DND-41 (cell line): ENCODE measurements around the gene SH3GL3.

Experiments used
- ATAC-seq: fragments of 200-7000 bp; cut with Tn5 transposase; 3 replicates; pipeline ENCODE4 v1.9.1; 2021; ENCODE audit warnings: low read depth; ENCODE audit not compliant: insufficient read depth
- DNase-seq: peaks from one replicate; pipeline ENCODE4 v3.0.0-alpha.2; 2020
- H2AFZ ChIP-seq: 2 replicates; pipeline ENCODE4 v1.6.0; 2012; ENCODE audit warnings: low read depth, low read length
- H3K27ac ChIP-seq: 2 replicates; pipeline ENCODE4 v1.5.1; 2012; ENCODE audit warnings: low read length, inconsistent platforms
- H3K27me3 ChIP-seq: fragments of 200-600 bp; sonication (generic); 2 replicates; pipeline ENCODE4 v1.6.0; 2012; ENCODE audit warnings: low read length, mild to moderate bottlenecking, inconsistent platforms; ENCODE audit not compliant: insufficient read depth, poor library complexity
- H3K36me3 ChIP-seq: 2 replicates; pipeline ENCODE4 v1.5.1; 2012; ENCODE audit warnings: low read length, inconsistent platforms; ENCODE audit not compliant: insufficient read depth
- H3K4me1 ChIP-seq: 2 replicates; pipeline ENCODE4 v1.5.1; 2012; ENCODE audit warnings: mild to moderate bottlenecking, low read length; ENCODE audit not compliant: insufficient read depth
- H3K4me2 ChIP-seq: 2 replicates; pipeline ENCODE4 v1.6.0; 2012; ENCODE audit warnings: mild to moderate bottlenecking, moderate library complexity, low read length, inconsistent platforms; ENCODE audit not compliant: insufficient read depth
- H3K4me3 ChIP-seq, 2 experiments: fragments of 200-600 bp in 1 of 2; shearing (Covaris generic) in 1 of 2; 2 replicates each; pipeline ENCODE4 v1.5.1; 2012 to 2016; ENCODE audit warnings: inconsistent platforms in 2 of 2, low read length in 2 of 2, mild to moderate bottlenecking in 2 of 2, low read depth in 1 of 2, moderate library complexity in 1 of 2
- H3K79me2 ChIP-seq: 2 replicates; pipeline ENCODE4 v1.6.0; 2012; ENCODE audit warnings: low read length, inconsistent platforms; ENCODE audit not compliant: insufficient read depth
- H3K9ac ChIP-seq: 2 replicates; pipeline ENCODE4 v1.6.0; 2012; ENCODE audit warnings: low read depth, mild to moderate bottlenecking, inconsistent platforms, low read length, moderate library complexity
- H3K9me3 ChIP-seq: 2 replicates; pipeline ENCODE4 v1.5.1; 2012; ENCODE audit warnings: low read length, moderate library complexity, mild to moderate bottlenecking, inconsistent platforms; ENCODE audit not compliant: insufficient read depth, severe bottlenecking
- H4K20me1 ChIP-seq: 2 replicates; pipeline ENCODE4 v1.6.0; 2012; ENCODE audit warnings: low read length; ENCODE audit not compliant: insufficient read depth
- EZH2 ChIP-seq: IDR thresholded peaks from 3 replicates; pipeline ENCODE4 v1.6.1; 2012; ENCODE audit warnings: borderline replicate concordance, low read depth, mild to moderate bottlenecking, moderate library complexity, low read length, inconsistent platforms; ENCODE audit not compliant: severe bottlenecking
- TF ChIP-seq, protein P1 (sequence below): IDR thresholded peaks from 2 replicates; pipeline ENCODE4 v1.5.1; 2012; ENCODE audit warnings: borderline replicate concordance, low read length, moderate library complexity, mild to moderate bottlenecking; ENCODE audit not compliant: poor library complexity, severe bottlenecking; ENCODE audit errors: extremely low read depth

SH3GL3 gene

DNA sequence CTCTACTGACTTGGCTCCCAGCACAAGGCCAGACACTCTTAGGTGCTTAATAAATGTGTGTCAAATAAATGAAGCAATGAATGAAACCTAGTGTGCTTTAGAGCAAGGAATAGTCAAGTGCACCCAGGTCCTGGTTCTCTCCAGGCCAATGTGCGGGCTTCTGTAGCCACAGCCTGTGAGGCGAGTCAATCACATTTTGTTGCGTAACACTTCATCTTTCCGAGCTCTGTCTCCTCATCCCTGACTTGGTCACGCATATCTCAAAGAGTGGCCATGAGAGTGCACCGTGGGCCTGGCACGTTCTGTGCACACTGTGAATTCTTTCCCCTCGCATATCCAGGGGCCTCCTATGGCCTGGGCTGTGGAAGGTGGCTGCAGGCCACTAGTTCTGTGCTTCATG, 11.4 kb upstream of the SH3GL3 start:
- H3K36me3 ChIP-seq = no peaks in the 10 kb centered on the region
- H3K27ac ChIP-seq = no peak overlapping the region
- H3K4me1 ChIP-seq = no peaks in the 10 kb centered on the region
- no peak overlapping the region for H2AFZ ChIP-seq
- no peaks in the 10 kb centered on the region for H3K79me2 ChIP-seq
- H3K4me2 ChIP-seq = no peak overlapping the region
- H3K4me3 ChIP-seq = no peak overlapping the region
- ATAC-seq = no peak
- TF ChIP-seq EZH2 = no peak
- TF ChIP-seq, protein P1, sequence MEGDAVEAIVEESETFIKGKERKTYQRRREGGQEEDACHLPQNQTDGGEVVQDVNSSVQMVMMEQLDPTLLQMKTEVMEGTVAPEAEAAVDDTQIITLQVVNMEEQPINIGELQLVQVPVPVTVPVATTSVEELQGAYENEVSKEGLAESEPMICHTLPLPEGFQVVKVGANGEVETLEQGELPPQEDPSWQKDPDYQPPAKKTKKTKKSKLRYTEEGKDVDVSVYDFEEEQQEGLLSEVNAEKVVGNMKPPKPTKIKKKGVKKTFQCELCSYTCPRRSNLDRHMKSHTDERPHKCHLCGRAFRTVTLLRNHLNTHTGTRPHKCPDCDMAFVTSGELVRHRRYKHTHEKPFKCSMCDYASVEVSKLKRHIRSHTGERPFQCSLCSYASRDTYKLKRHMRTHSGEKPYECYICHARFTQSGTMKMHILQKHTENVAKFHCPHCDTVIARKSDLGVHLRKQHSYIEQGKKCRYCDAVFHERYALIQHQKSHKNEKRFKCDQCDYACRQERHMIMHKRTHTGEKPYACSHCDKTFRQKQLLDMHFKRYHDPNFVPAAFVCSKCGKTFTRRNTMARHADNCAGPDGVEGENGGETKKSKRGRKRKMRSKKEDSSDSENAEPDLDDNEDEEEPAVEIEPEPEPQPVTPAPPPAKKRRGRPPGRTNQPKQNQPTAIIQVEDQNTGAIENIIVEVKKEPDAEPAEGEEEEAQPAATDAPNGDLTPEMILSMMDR = no peak
- H3K9me3 ChIP-seq = no peaks in the 10 kb centered on the region
- H3K27me3 ChIP-seq = peaks cover 6% of the 10 kb centered on the region
- DNase-seq = no peak
- no peak overlapping the region for H3K9ac ChIP-seq
- H4K20me1 ChIP-seq = no peaks in the 10 kb centered on the region

DNA sequence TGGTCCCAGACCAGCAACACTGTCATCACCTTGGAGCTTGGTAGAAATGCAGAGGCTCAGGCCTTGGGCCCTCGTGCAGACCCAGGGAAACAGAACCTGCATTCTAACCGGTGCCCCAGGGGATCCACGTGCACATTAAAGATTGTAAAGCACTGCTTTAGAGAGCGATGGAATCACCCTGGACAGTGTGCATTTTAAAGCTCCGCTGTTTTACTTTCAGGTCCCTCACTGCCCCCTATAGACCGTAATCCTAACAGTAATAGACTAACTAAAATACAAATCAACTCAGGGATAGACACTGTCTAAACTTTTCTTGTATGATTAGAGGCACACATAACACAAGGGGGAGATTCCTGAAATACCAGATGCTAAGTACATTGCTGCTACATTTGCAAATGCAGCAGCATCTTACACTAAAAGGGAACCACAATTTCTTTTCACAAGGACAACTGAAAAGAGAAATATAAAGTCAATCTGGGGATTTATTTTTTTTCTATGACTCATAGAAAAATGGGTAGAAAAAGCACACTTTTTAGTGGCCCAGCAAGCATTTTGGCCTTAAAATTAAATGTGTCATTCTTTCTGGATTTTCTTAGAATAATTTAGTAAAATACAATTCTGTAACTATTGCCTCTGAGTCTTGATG, 10.5 kb upstream of the SH3GL3 start:
- no peak for ATAC-seq
- H3K36me3 ChIP-seq = no peaks in the 10 kb centered on the region
- H3K4me2 ChIP-seq = no peak overlapping the region
- H3K27me3 ChIP-seq = peaks cover 6% of the 10 kb centered on the region
- H3K79me2 ChIP-seq = no peaks in the 10 kb centered on the region
- H2AFZ ChIP-seq = no peak overlapping the region
- H3K9me3 ChIP-seq = no peaks in the 10 kb centered on the region
- H3K4me1 ChIP-seq = no peaks in the 10 kb centered on the region
- H3K27ac ChIP-seq = no peak overlapping the region
- H3K4me3 ChIP-seq = no peak overlapping the region
- DNase-seq = no peak
- no peaks in the 10 kb centered on the region for H4K20me1 ChIP-seq
- H3K9ac ChIP-seq = no peak overlapping the region
- TF ChIP-seq, protein P1 = peak; percentile 42
- no peak for TF ChIP-seq EZH2

DNA sequence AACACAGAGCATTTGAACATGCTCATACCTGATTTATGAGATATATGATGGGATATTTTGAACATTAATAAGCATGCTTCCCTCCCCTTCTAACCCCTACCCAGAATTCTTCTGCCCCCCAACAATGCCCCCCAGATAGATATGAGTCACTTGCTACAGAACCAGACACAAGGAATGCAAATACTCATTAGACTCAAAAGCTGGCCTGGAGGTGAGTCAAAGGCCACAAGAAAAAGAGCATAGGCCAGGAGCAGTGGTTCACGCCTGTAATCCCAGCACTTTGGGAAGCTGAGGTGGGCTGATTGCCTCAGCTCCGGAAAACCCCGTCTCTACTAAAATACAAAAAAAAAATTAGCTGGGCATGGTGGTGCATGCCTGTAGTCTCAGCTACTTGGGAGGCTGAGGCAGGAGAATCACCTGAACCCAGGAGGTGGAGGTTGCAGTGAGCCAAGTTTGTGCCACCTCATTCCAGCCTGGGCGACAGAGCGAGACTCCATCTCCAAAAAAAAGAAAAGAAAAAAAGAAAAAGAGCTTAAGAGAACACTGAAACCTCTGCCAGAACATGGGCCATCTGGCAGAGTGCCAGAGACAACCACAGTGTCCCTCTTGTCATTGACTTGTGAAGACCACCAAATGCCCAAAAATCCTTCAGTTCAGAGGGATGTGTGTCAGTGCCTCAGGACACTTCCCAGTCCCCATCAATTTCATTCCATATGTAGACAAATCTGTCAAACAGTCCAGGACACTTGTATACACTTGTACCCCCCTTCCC, 3.9 kb upstream of the SH3GL3 start:
- no peak for TF ChIP-seq EZH2
- TF ChIP-seq, protein P1 = no peak
- no peak for DNase-seq
- Histone ChIP-seq H3K4me2 (no peak overlapping the region), H3K36me3 (no peaks in the 10 kb centered on the region), H3K9me3 (no peaks in the 10 kb centered on the region), H3K27me3 (no peaks in the 10 kb centered on the region), H2AFZ (no peak overlapping the region), H4K20me1 (no peaks in the 10 kb centered on the region), H3K4me1 (no peaks in the 10 kb centered on the region), H3K27ac (no peak overlapping the region), H3K9ac (no peak overlapping the region), H3K79me2 (no peaks in the 10 kb centered on the region), H3K4me3 (no peak overlapping the region)
- no peak for ATAC-seq
